ENCODE data around the gene DCDC2.

GRCh38 chr6:24381476-24382219, 23.8 kb upstream of the DCDC2 start:
- TF ChIP-seq CTCF (conservative IDR thresholded peaks at IDR 0.05; ENCODE audit: low read length) (no peak), EZH2phosphoT487 (IDR thresholded peaks at IDR 0.05; ENCODE audit: borderline replicate concordance, low read depth, low read length) (no peak)
